Renal cortex interstitium (tissue), 15 donors: Measurements from ENCODE around the gene CETN1. TPM values are rescaled to one million over a fixed set of nuclear protein-coding genes. Genes with fewer than 3 reads are reported as not detected.
A peak's percentile ranks its signal among the peaks of the same experiment; 100 is the strongest.

Experiments
- DNase-seq, 11 donors: peaks; one replicate each; pipeline ENCODE4 v3.0.0-alpha.2; 2013; ENCODE audit warnings: low read depth in 9 of 11, low spot score in 4 of 11; ENCODE audit errors: extremely low read depth in 1 of 11
- long read RNA-seq, 16 experiments: transcript quantifications; one replicate each; lab custom pipeline, GENCODE V29; 2026
- polyA plus RNA-seq, 3 donors: library from polyadenylated mRNA; unstranded; fragments of 120-200 nt; gene quantifications; one replicate each; pipeline ENCODE4 v1.2.1, GENCODE V29; 2013; ENCODE audit not compliant: insufficient read length in 3 of 3

Gene CETN1
- not detected for polyA plus RNA-seq
- long read RNA-seq, donor 1: 0 reads
- long read RNA-seq, donor 2: 0 reads
- long read RNA-seq, donor 3: 0 reads
- long read RNA-seq, donor 4: 0 reads
- long read RNA-seq, donor 5: 0 reads
- long read RNA-seq, donor 6: 0 reads
- long read RNA-seq, donor 7: 0 reads
- long read RNA-seq, donor 8: 0 reads
- long read RNA-seq, donor 9: 0 reads
- long read RNA-seq, donor 10: 0 reads
- long read RNA-seq, donor 11: 0 reads
- long read RNA-seq, donor 12: 0 reads
- long read RNA-seq, donor 13: 0 reads
- long read RNA-seq, donor 14: 0 reads
- long read RNA-seq, donor 15: 0 reads
- long read RNA-seq, donor 16: 0 reads

- DNase-seq: no peak
Measured at GRCh38 chr18:580154-580553, at the start of gene CETN1. CETN1 (plus strand) TSS chr18:580380; CDS start chr18:580409, 29 bp downstream.

- DNase-seq: no peak
Measured at GRCh38 chr18:532018-532417, 48.2 kb upstream of the CETN1 start.

DNA sequence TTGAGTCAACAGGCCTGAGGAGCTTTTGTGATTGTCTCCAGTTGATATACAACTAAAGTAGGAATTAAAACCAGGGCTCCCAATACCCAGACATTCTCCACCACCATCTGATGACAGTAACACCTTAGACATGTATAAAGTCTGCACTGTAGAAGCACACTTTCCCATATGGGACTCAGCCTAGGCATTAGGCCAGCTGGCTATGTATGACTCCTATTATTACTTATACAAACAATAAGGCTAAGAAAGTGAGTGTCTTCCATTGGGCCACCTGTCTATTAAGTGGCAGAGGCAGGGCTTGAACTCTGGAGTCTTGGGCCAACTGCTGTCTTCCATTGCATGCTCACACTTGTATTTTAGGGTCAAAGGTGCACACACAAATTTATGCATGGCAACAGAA lies 47.5 kb upstream of the CETN1 start:
- no peak for DNase-seq

- DNase-seq: no peak
Measured at GRCh38 chr18:533995-534601, 46.1 kb upstream of the CETN1 start.

- no peak for DNase-seq
Measured at GRCh38 chr18:543447-544078, 36.6 kb upstream of the CETN1 start.

GRCh38 chr18:549967-550366 lies 30.2 kb upstream of the CETN1 start:
- DNase-seq: no peak

DNA sequence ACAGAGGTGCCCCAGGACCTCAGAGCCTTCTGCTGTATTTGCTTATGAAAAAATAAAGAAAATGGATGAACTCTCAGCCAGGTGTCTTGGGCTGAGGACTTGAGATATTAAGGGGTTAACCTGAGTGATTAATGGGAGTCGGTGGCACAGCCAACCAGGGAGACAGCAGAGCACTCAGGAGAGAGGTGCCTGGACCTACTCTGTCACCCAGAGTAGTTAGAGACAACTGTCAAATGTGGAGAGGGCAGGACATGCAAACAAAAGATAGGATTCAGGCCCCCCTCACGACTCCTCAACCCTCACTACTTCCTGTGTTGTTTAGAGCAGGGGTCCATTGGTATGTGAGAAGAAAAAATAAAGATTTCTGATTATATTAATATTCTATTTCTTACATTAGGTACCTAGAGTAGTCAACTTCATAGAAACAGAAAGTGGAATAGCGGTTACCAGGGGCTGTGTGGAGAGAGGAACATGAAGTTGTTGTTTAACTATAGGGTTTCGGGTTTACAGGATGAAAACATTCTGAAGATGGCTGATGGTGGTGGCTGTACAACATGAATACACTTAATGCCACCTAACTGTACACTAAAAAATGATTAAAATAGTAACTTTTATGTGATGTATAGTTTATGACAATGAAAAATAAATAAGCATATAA lies 28.6 kb upstream of the CETN1 start:
- no peak for DNase-seq

GRCh38 chr18:555705-556457 lies 24.3 kb upstream of the CETN1 start:
- no peak for DNase-seq

DNA sequence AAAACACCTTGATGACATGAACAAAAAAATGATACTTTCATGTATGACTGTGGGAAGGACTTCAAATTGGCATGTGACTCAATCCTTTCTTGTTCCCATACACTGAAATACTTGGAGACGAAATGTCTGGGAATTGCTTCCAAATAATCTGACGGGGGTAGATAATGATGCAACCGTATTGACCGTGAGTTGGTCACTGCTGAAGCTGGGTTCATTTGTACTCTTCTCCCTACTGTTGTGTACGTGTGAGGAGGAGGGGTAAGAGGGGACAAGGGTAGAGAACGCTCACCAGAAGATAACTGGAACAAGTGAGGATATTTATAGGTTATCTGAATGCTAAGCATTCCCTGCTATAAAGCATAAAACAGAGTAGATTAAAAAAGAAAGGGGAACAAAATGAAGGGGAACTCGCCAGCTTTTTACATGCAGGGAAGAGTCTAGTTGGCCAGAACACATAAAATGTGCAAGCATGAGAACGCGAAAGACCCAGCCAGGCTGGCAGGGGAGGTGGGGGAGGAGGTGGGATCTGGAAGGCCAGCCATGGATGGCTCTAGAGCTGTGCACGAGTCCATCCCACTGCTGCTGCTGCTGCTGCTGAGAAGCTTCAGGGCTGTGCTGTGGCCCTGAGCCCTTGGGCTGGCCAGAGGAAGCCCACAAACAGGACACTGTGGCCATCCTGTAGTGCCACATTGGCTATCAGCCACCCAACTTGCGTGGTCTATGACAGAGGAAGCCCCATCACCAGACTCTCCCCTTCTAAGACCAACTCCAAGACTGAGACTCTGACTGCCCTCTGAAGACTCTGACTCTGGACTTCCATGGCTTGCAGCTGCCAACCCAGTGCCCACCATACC lies 15.2 kb upstream of the CETN1 start:
- DNase-seq: no peak

GRCh38 chr18:565562-566061 lies 14.6 kb upstream of the CETN1 start:
- DNase-seq: no peak

DNA sequence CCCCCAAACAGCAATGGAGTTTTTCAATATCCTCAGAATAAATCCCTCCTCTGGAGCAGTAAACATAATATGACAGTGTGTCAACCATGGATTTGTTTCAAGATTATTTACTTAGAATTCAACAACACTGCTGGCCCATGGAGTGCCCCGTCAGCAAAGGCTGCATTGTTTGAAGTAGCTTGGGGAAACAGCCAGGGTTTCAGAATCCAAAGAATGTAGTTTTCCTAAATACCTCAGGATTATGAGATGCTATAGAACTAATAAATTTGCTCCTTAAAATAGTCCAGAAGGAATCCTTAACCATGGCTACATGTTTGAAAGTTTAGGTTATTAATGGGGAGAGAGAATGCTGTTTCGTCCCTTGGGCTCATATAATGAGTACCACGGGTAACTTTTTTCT lies 13.1 kb upstream of the CETN1 start:
- no peak for DNase-seq

GRCh38 chr18:568731-569130 lies 11.4 kb upstream of the CETN1 start:
- DNase-seq: no peak

DNA sequence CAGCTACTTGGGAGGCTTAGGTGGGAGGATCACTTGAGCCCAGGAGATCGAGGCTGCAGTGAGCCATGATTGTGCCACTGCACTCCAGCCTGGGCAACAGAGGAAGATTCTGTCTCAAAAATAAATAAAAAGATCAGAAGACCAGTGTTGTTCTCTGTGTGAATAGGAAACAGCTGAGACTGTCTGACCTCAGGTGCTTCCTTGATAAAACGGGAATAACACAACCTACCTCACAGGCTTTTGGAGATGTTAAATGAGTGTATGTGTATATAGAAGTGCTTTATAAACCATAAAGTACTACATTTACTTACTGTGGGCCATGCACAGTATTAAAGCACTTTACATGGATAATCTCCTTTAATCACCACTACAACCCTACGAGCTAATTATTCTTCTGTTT lies 9.9 kb upstream of the CETN1 start:
- DNase-seq: no peak

DNA sequence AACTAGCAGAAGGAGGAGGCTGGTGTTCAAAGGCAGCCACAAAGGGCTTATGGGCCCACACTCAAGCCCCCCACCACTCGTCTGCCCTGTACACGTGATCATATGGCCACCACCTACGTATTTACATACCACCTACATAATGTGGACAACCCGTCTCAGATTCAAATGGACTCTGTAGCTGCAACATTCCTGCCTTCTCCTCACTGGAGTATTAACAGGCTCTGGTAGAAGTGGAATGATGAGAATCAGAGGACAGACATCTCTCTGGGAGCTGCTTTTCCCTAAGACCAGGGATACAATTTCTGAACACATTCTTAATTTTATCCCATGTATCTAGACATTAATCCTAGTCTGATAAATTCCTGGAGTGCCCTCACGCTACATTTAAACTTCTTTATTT lies 9.5 kb upstream of the CETN1 start:
- DNase-seq: no peak

GRCh38 chr18:572091-572830 lies 7.9 kb upstream of the CETN1 start:
- DNase-seq: peak in 1 of 11 donors; percentile 55

- DNase-seq: no peak
Measured at GRCh38 chr18:572831-573289, 7.3 kb upstream of the CETN1 start.

DNA sequence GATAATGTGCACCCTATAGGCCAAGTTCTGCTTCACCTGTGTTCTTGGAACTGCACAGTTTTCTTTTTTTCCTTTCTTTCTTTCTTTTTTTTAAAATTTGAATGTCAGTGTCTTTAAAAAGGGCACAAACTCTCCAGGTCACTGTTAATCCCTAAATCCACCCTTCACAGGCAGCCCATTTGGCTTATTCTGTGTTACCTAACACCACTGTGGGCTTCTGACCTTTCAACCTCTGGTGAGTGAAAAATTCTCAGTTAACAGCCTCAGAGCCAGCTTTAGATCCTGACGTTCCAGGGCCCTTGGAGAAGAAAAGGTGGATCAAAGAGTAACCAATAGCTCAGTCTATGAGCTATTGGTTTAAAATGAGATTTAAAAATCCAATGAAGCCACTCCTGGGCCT lies 6.8 kb upstream of the CETN1 start:
- DNase-seq: no peak
